ENCODE measurements around the gene HMCN2. TPM values are rescaled to one million over a fixed set of nuclear protein-coding genes. Genes with fewer than 3 reads are reported as not detected.

The HMCN2 gene
- total and polyA plus RNA-seq, 4 donors: 0.24 to 1.8 (median 0.29) TPM

DNA sequence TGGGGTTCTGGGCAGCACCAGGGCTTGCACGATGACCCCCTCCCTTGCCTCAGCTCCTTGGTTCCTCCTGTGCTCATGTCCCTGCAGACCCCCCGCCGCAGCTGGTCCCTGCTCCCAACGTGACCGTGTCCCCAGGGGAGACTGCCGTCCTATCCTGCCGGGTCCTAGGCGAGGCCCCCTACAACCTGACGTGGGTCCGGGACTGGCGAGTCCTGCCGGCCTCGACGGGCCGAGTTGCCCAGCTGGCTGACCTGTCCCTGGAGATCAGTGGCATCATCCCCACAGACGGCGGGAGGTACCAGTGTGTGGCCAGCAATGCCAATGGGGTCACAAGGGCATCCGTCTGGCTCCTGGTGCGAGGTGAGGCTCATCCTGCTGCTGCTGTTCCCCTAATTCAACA is 39.1 kb downstream of the HMCN2 start:
- Histone ChIP-seq H3K36me3 (ENCODE audit: control insufficient read depth in 4 of 4, insufficient read depth in 3 of 4, low read depth in 1 of 4, low read length in 3 of 4) (no peaks in the 10 kb centered on the region), H3K4me1 (ENCODE audit: control insufficient read depth in 4 of 4, insufficient read depth in 4 of 4, low read length in 3 of 4) (peaks cover 0 to 7% (median 4%) of the 10 kb centered on the region in 4 donors), H3K27me3 (ENCODE audit: control insufficient read depth in 4 of 4, insufficient read depth in 4 of 4, low read length in 3 of 4) (no peaks in the 10 kb centered on the region), H3K4me3 (ENCODE audit: low read depth in 1 of 3, low read length in 3 of 3) (no peak overlapping the region), H3K9ac (ENCODE audit: low read depth in 1 of 2, low read length in 2 of 2) (no peak overlapping the region), H3K27ac (ENCODE audit: low read depth in 1 of 2, low read length in 2 of 2) (no peak overlapping the region), H3K9me3 (ENCODE audit: control insufficient read depth in 4 of 4, low read length in 3 of 4) (no peaks in the 10 kb centered on the region)
- WGBS: 86% methylated on average over 19 of the region's 19 CpGs
- no peak for DNase-seq (ENCODE audit: low spot score)
- TF ChIP-seq JUND (IDR thresholded peaks at IDR 0.05) (no peak), HNF4A (conservative IDR thresholded peaks at IDR 0.05) (no peak), SP1 (IDR thresholded peaks at IDR 0.05) (no peak), NR2F2 (IDR thresholded peaks at IDR 0.05) (no peak), HNF4G (IDR thresholded peaks at IDR 0.05) (no peak), FOXA2 (IDR thresholded peaks at IDR 0.05) (no peak), RAD21 (IDR thresholded peaks at IDR 0.05) (no peak), YY1 (IDR thresholded peaks at IDR 0.05) (no peak)
- TF ChIP-seq, protein P1, sequence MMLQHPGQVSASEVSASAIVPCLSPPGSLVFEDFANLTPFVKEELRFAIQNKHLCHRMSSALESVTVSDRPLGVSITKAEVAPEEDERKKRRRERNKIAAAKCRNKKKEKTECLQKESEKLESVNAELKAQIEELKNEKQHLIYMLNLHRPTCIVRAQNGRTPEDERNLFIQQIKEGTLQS (IDR thresholded peaks at IDR 0.05): no peak

DNA sequence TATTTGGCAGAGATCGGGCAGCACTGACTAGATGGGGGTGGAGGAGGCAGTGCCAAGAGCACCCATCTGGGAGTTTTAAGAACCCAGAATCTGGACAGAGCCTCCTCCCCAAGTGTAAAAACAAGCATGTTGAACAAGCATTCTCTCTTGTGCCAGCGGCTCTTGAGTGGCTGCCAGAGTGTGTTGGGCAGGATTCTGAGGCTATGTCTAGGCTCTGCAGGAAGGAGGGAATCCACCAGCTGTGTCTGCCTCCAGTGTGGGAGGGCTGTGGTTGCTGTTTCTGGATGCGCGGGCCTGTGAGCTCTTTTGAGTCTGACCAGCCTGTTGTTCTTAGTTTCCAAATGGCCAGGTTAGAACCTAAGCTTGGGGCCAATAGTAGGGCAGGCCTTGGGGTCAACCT is 39.8 kb downstream of the HMCN2 start:
- no peak overlapping the region for H3K27ac ChIP-seq (ENCODE audit: low read depth in 1 of 2, low read length in 2 of 2)
- no peak for TF ChIP-seq JUND (IDR thresholded peaks at IDR 0.05)
- TF ChIP-seq, protein P2, sequence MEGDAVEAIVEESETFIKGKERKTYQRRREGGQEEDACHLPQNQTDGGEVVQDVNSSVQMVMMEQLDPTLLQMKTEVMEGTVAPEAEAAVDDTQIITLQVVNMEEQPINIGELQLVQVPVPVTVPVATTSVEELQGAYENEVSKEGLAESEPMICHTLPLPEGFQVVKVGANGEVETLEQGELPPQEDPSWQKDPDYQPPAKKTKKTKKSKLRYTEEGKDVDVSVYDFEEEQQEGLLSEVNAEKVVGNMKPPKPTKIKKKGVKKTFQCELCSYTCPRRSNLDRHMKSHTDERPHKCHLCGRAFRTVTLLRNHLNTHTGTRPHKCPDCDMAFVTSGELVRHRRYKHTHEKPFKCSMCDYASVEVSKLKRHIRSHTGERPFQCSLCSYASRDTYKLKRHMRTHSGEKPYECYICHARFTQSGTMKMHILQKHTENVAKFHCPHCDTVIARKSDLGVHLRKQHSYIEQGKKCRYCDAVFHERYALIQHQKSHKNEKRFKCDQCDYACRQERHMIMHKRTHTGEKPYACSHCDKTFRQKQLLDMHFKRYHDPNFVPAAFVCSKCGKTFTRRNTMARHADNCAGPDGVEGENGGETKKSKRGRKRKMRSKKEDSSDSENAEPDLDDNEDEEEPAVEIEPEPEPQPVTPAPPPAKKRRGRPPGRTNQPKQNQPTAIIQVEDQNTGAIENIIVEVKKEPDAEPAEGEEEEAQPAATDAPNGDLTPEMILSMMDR (IDR thresholded peaks at IDR 0.05; ENCODE audit: low read depth, low read length, missing input control): no peak
- no peak for TF ChIP-seq RAD21 (IDR thresholded peaks at IDR 0.05)
- TF ChIP-seq ZBTB33 (IDR thresholded peaks at IDR 0.05): no peak
- TF ChIP-seq HNF4G (IDR thresholded peaks at IDR 0.05): no peak
- TF ChIP-seq NR2F2 (IDR thresholded peaks at IDR 0.05): no peak
- no peak for TF ChIP-seq YY1 (IDR thresholded peaks at IDR 0.05)
- TF ChIP-seq SP1 (IDR thresholded peaks at IDR 0.05): no peak
- no peak for TF ChIP-seq HNF4A (conservative IDR thresholded peaks at IDR 0.05)
- no peak for TF ChIP-seq GABPA (IDR thresholded peaks at IDR 0.05 in 1 of 2, conservative IDR thresholded peaks at IDR 0.05 in 1 of 2)
- no peak for TF ChIP-seq FOXA1 (IDR thresholded peaks at IDR 0.05)
- no peak for TF ChIP-seq TAF1 (conservative IDR thresholded peaks at IDR 0.05)
- no peak for TF ChIP-seq EGR1 (IDR thresholded peaks at IDR 0.05; ENCODE audit: low read depth in 2 of 2)
- TF ChIP-seq REST (IDR thresholded peaks at IDR 0.05): no peak
- H3K9me3 ChIP-seq (ENCODE audit: control insufficient read depth in 4 of 4, low read length in 3 of 4): no peaks in the 10 kb centered on the region
- DNase-seq (ENCODE audit: low spot score): no peak
- WGBS: 78% methylated on average over 4 of the region's 4 CpGs
- H3K9ac ChIP-seq (ENCODE audit: low read depth in 1 of 2, low read length in 2 of 2): no peak overlapping the region
- H3K4me3 ChIP-seq (ENCODE audit: low read depth in 1 of 3, low read length in 3 of 3): no peak overlapping the region
- no peaks in the 10 kb centered on the region for H3K36me3 ChIP-seq (ENCODE audit: control insufficient read depth in 4 of 4, insufficient read depth in 3 of 4, low read depth in 1 of 4, low read length in 3 of 4)
- H3K27me3 ChIP-seq (ENCODE audit: control insufficient read depth in 4 of 4, insufficient read depth in 4 of 4, low read length in 3 of 4): no peaks in the 10 kb centered on the region
- peaks cover 0 to 7% (median 4%) of the 10 kb centered on the region in 4 donors for H3K4me1 ChIP-seq (ENCODE audit: control insufficient read depth in 4 of 4, insufficient read depth in 4 of 4, low read length in 3 of 4)

Measured in liver (tissue), 9 donors.